Activated naive CD8-positive, alpha-beta T cell (primary cell): Measurements from ENCODE around the gene CFAP53.
"Not testable (repeated sequence)": the region's sequence is repeated elsewhere in the genome, so short reads cannot be mapped to it uniquely, and the experiment has no call there.

ENCODE experiments used
- H3K27ac Mint-ChIP-seq: one replicate; pipeline ENCODE4 v1.8.0; 2021; ENCODE audit warnings: mixed read lengths
- H3K27me3 Mint-ChIP-seq: one replicate; pipeline ENCODE4 v1.8.0; 2021; ENCODE audit warnings: mixed read lengths
- H3K36me3 Mint-ChIP-seq: one replicate; pipeline ENCODE4 v1.8.0; 2021; ENCODE audit warnings: mixed read lengths
- H3K4me1 Mint-ChIP-seq: one replicate; pipeline ENCODE4 v1.8.0; 2021; ENCODE audit warnings: low read depth, mixed read lengths
- H3K4me3 Mint-ChIP-seq: one replicate; pipeline ENCODE4 v1.8.0; 2021; ENCODE audit warnings: mild to moderate bottlenecking, mixed read lengths
- H3K9me3 Mint-ChIP-seq: one replicate; pipeline ENCODE4 v1.8.0; 2021; ENCODE audit warnings: low read depth, mixed read lengths

The CFAP53 gene, protein sequence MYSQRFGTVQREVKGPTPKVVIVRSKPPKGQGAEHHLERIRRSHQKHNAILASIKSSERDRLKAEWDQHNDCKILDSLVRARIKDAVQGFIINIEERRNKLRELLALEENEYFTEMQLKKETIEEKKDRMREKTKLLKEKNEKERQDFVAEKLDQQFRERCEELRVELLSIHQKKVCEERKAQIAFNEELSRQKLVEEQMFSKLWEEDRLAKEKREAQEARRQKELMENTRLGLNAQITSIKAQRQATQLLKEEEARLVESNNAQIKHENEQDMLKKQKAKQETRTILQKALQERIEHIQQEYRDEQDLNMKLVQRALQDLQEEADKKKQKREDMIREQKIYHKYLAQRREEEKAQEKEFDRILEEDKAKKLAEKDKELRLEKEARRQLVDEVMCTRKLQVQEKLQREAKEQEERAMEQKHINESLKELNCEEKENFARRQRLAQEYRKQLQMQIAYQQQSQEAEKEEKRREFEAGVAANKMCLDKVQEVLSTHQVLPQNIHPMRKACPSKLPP

DNA sequence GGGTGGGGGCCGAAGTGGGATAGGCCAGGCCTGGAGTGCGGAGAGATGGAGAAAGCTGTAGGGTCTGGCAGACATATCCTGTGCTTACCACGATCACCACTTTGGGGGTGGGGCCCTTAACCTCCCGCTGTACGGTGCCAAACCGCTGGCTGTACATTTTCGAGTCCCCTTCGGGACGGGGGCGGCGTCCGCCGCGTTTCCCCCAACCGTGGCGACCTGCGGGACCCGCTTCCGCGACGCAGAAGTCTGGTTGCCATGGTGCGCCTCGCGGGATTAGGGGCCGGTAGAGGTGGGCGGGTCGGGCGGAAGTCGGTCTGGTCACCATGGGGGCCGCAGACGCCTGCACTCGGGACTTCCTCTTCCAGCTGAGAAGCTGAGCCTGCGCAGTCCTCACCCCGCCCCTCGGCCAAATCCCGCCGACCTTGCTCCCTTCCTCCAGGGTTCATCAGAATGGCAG, at the start of gene CFAP53:
Gene CFAP53 (minus strand): TSS at position 248 of the 457 bp plus-strand sequence. CDS start 91 bp downstream, at position 157.
- no peaks in the 10 kb centered on the region for H3K9me3 Mint-ChIP-seq
- peaks cover 3% of the 10 kb centered on the region for H3K36me3 Mint-ChIP-seq
- peak within 1 kb of the TSS; percentile 76 for H3K27ac Mint-ChIP-seq
- H3K4me3 Mint-ChIP-seq: peak within 1 kb of the TSS; percentile 89
- H3K27me3 Mint-ChIP-seq: no peaks in the 10 kb centered on the region
- H3K4me1 Mint-ChIP-seq: peaks cover 20% of the 10 kb centered on the region

DNA sequence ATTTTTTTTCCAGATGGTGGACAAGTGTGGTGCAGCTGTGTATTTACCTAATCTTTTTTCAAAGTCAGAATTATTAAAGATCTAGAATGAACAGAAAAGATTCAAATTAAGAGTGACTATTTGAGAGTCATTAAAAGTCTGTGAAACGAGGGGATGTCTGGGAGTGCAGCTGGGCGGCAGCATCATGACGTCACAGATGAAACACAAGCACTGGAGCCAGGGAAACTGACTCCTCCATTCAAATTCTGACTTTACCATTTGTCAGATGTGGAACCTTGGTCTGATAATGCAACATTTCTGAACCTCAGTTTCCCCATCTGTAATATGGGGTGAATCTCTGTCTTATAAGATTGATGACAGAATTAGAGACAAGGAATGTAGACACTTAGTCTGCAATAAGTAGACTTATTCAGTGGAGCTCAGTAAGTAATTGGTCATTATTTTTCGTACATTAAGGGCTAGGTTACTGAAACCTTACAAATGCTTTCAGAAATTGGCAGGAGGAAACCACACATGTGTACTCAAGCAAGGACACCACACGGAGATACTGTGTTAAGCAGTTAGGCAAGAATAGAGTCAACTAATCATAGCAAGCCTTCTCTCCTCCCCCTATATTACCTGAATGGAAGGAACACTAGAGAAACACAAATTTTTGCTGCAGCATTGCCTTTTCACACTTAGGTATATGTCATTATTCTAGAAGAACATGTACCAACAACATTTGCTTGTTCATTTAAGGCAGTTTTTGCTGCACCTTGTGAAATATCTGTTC, 49.0 kb upstream of the CFAP53 start:
- Mint-ChIP-seq H3K36me3 (no peaks in the 10 kb centered on the region), H3K9me3 (no peaks in the 10 kb centered on the region), H3K27me3 (peaks cover 4% of the 10 kb centered on the region), H3K4me1 (peaks cover 6% of the 10 kb centered on the region), H3K27ac (no peak overlapping the region), H3K4me3 (no peak overlapping the region)

DNA sequence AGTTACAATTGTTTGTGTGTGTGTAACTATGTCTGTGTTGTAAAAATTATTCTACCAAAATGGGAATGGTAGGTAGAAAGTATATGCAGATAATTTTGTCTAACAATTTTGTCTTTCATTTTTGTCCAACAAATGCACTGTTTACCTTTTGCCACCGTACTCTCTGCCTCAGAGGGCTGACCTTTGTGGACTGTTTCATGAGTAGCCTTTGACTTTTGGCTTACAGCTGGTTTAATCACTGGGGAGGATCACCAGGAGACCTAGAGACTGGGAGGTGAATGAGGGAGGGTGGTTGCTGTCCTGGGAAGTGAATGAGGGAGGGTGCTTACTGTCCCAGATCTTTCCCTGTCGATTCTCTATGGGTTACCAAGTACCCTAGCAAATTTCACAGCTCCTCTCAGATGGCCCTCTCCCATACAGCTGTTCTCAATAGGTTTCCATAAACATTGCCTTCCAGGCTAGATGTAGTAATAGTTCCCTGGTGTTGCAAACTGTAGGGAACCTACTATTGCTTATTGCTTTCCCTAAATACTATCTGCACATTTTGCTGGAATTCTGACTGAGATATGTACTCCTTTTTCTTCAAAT, 47.7 kb upstream of the CFAP53 start:
- H3K9me3 Mint-ChIP-seq: no peaks in the 10 kb centered on the region

DNA sequence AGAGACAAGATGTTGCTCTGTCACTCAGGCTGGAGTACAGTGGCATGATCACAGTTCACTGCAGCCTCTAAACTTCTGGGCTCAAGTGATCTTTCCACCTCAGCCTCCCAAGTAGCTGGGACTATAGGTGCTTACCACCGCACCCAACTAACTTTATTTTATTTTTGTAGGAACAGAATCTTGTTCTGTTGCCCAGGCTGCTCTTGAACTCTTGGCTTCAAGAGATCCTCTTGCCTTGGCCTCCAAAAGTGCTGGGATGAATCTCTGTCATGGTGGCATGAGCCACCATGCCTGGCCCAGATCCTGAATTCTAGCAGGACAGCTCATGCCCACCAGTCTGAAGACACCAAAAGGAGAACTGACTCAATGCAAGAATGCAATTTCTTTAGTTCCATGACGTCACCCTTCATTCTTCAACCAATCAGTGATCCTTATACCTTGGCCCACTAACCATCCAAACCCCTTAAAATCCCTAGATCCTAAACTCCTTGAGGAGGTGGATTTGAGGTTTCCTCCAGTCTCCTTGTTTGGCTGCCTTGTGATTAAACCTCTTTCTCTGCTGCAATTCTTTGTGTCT, 46.8 kb upstream of the CFAP53 start:
- Mint-ChIP-seq H3K27ac (no peak overlapping the region), H3K36me3 (no peaks in the 10 kb centered on the region), H3K27me3 (peaks cover 4% of the 10 kb centered on the region), H3K4me3 (no peak overlapping the region), H3K4me1 (peaks cover 1% of the 10 kb centered on the region), H3K9me3 (no peaks in the 10 kb centered on the region)

More for the DNA sequence above, 47.7 kb upstream of the CFAP53 start:
- peaks cover 4% of the 10 kb centered on the region for H3K27me3 Mint-ChIP-seq
- H3K27ac Mint-ChIP-seq: no peak overlapping the region
- H3K4me1 Mint-ChIP-seq: no peaks in the 10 kb centered on the region
- no peaks in the 10 kb centered on the region for H3K36me3 Mint-ChIP-seq
- no peak overlapping the region for H3K4me3 Mint-ChIP-seq

DNA sequence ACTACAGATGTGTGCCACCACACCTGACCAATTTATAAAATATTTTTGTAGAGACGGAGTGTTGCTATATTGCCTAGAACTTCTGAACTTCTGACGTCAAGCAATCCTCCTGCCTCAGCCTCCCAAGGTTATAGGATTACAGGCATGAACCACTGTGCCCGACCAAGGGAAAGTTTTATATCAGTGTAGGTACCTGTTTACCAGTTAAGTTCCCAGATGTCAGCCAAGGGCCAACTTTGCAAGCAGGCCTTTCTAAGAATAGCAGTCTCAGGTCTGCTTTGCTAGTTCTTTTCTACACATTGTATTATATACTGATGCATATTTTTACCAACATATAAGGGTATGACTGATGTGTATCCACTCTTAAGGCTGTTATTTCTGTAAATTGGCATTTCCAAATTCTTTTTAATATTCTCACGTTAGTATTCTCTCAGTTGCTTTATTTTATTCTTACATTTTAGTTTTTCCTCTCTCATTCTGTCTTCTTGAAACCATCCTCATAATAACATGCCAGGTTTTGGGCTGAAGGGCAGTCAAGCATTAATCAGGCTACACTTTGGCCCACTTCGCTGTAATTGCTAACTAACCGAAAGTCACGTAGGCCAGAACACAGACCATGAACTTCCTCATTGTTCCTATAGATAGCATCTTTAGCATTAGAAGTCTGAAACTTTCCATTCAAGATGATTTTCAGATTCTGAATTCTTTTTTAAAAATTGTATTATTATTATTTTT, 46.2 kb upstream of the CFAP53 start:
- H3K9me3 Mint-ChIP-seq: no peaks in the 10 kb centered on the region
- H3K36me3 Mint-ChIP-seq: no peaks in the 10 kb centered on the region
- H3K4me3 Mint-ChIP-seq: no peak overlapping the region
- peaks cover 4% of the 10 kb centered on the region for H3K27me3 Mint-ChIP-seq
- peaks cover 7% of the 10 kb centered on the region for H3K4me1 Mint-ChIP-seq
- H3K27ac Mint-ChIP-seq: no peak overlapping the region

DNA sequence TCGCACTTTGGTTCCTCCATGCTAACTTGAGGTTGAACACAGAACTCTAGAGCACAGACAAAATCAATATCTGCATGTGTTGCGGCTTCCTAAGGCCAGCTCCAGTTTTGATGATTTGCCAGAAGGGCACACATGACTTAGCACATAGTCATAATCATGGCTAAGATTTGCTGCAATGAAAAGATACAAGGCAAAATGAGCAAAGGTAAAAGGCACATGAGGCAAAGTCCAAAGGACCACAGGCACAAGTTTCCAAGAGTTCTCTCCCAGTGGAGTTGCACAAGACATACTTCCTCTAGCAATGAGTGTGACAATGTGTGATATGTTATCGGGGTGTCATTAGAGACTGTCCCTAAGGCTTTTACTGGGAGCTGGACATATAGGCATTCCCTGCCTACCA, 45.4 kb upstream of the CFAP53 start:
- H3K36me3 Mint-ChIP-seq: no peaks in the 10 kb centered on the region
- no peaks in the 10 kb centered on the region for H3K9me3 Mint-ChIP-seq
- peaks cover 4% of the 10 kb centered on the region for H3K27me3 Mint-ChIP-seq
- H3K27ac Mint-ChIP-seq: no peak overlapping the region
- no peak overlapping the region for H3K4me3 Mint-ChIP-seq
- H3K4me1 Mint-ChIP-seq: peaks cover 12% of the 10 kb centered on the region

DNA sequence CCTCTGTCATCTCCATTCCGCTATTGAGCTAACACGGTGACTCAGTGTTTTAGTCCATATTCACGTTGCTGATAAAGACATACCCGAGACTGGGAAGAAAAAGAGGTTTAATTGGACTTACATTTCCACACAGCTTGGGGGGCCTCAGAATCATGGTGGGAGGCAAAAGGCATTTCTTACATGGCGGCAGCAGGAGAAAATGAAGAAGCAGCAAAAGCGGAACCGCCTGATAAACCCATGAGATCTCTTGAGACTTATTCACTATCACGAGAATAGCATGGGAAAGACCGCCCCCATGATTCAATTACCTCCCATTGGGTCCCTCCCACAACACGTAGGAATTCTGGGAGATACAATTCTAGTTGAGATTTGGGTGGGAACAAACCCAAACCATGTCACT, 43.8 kb upstream of the CFAP53 start:
- peaks cover 3% of the 10 kb centered on the region for H3K36me3 Mint-ChIP-seq
- H3K4me1 Mint-ChIP-seq: peaks cover 12% of the 10 kb centered on the region
- no peak overlapping the region for H3K4me3 Mint-ChIP-seq
- H3K27me3 Mint-ChIP-seq: peaks cover 5% of the 10 kb centered on the region
- no peak overlapping the region for H3K27ac Mint-ChIP-seq
- H3K9me3 Mint-ChIP-seq: no peaks in the 10 kb centered on the region

DNA sequence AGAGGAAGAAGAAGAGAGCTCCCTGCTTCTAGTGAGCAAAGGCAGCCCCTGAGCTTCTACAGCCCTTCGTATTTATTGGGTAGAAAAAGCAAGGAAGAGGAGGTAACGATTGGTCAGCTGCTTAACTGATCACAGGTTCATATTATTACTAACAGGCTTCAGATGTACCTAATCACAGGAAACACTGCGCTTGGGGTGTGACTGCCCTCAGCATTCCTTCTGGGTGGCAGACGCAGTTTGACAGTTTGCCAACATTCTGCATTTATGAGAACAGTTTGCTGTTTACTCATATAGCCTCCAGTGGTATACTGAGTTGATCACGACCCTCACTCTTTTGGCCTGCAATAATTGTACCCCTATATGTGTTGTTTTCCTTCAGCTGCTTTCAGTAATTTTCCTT, 42.6 kb upstream of the CFAP53 start:
- H3K4me3 Mint-ChIP-seq, H3K36me3 Mint-ChIP-seq, H3K9me3 Mint-ChIP-seq, H3K27ac Mint-ChIP-seq, H3K27me3 Mint-ChIP-seq: not testable (repeated sequence)
- peaks cover 12% of the 10 kb centered on the region for H3K4me1 Mint-ChIP-seq

DNA sequence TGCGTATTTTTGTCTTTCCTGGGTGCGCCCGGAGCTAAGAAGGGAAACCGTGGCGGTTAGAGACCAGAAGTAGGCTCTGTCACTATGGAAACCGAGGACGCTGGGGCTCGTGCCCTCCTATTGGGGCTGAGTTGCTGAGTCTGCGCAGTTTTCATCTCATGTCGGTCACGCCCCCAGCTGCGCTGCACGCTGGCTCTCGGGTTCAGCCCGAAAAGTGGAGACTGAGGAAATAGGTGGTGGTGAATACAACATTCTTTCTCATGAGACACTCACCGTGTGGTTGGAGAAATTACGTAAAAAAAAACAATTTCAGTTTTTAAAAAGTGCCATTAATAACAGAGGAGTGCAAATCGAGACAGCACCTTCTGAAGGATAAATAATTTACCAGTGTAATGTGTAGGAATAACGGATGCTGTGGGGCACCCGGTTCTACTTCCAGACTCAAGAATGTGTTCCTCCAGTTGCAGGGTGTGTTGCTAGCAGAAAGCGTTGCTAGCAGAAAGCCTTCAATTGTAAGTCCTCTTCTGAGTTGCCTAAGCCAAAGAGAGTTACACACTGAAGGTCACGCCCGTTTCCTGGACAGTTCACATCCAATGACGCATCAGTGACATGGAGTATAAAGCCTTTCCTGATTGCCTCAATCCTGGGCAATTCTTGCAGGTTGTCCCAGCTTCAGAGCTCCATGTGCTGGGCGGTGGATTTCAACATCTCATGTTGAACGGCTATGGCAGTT, 41.6 kb upstream of the CFAP53 start:
- Mint-ChIP-seq H3K4me1 (peaks cover 12% of the 10 kb centered on the region), H3K27ac (peak overlapping the region; percentile 46), H3K27me3 (peaks cover 8% of the 10 kb centered on the region), H3K36me3 (peaks cover 4% of the 10 kb centered on the region), H3K4me3 (peak overlapping the region; percentile 90), H3K9me3 (no peaks in the 10 kb centered on the region)

DNA sequence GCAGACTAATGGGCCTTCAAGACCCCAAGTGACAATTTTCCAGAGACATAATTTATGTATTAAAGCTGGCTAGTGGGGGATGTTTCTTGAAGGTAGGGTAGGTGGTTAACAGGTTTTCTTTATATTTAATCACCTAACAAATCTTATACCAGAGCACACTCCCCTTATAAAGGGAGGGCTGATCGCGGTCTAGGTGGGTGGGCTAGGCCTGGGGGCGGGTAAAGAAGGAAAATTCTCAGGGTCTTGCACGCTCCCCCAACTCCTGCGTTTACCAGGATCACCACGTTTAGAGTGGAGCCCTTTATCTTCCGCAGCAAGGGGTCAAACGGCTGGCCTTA, 41.1 kb upstream of the CFAP53 start:
- Mint-ChIP-seq H3K4me1 (peaks cover 12% of the 10 kb centered on the region), H3K27me3 (peaks cover 10% of the 10 kb centered on the region), H3K36me3 (peaks cover 4% of the 10 kb centered on the region), H3K4me3 (peak overlapping the region; percentile 90), H3K9me3 (no peaks in the 10 kb centered on the region), H3K27ac (peak overlapping the region; percentile 46)

DNA sequence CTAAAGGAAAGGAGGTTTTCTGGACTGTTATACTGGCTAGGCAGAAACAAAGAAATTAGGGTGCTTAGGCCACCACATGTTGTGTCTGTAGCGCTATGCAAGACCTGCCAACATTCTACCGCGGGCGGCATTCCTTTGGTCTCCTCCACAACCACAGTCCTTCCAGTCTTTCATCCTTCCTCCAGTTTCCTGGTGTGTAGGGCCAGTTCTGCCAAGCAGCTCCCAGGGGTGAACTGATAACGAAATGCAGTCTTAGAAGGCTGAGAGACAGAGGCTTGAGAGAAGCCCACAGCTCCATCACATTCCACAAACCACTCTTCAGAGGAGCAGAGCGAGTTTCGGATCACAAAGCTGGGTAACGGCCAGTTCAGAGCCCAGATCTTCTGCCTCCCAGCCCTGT, 40.6 kb upstream of the CFAP53 start:
- Mint-ChIP-seq H3K4me1 (peaks cover 12% of the 10 kb centered on the region), H3K4me3 (peak overlapping the region; percentile 90), H3K9me3 (no peaks in the 10 kb centered on the region), H3K27me3 (peaks cover 10% of the 10 kb centered on the region), H3K36me3 (peaks cover 4% of the 10 kb centered on the region), H3K27ac (no peak overlapping the region)

DNA sequence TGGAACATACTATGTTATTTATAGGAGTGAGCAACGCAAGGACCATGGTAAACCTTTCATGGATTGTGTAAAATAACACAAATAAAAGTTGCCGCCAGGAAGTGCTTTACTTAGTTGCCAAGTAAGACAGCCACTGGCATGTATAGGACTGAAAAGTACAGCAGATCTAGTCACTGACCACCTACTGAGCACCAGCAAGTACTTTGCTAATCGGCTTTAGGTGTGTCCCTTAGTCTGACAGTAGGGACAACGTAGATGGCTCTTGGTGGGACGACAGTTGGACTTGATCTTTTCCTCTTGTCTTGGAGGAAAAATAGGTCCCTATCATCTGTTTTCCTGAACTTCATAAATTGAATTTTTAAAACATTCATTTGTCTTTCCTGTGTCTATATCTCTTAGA, 34.8 kb upstream of the CFAP53 start:
- peaks cover 17% of the 10 kb centered on the region for H3K27me3 Mint-ChIP-seq
- no peak overlapping the region for H3K4me3 Mint-ChIP-seq
- H3K27ac Mint-ChIP-seq: no peak overlapping the region
- peaks cover 7% of the 10 kb centered on the region for H3K4me1 Mint-ChIP-seq
- no peaks in the 10 kb centered on the region for H3K9me3 Mint-ChIP-seq
- H3K36me3 Mint-ChIP-seq: peaks cover 7% of the 10 kb centered on the region

DNA sequence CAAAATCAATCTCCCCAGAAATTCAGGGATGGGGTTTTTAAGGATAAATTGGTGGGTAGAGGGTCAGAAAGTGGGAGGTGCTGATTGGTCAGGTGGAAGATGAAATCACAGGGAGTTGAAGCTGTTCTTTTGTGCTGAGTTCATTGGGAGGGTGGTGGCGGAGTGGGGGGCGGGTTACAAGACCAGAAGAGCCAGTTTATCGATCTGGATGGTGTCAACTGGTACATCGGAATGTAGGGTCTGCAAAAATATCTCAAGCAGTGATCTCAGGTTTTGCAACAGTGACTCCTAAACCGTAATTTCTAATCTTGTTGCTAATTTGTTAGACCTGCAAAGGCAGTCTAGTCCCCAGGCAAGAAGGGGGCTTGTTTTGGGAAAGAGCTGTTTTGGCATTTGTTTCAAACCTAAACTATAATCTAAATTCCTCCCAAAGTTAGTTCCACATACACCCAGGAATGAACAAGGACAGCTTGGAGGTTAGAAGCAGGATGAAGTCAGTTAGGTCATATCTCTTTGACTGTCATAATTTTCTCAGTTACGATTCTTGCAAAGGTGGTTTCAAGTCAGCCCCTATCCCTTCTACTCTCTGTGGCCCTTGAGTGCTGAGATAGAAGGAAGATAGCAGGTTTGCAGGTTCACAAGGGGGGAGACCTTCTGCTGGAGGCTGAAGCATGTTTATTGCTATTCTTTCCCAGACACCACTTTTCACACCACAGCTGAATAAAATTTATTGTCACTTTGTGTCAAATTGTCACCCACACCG, 33.5 kb upstream of the CFAP53 start:
- peak overlapping the region; percentile 35 for H3K4me3 Mint-ChIP-seq
- no peaks in the 10 kb centered on the region for H3K9me3 Mint-ChIP-seq
- no peak overlapping the region for H3K27ac Mint-ChIP-seq
- H3K4me1 Mint-ChIP-seq: peaks cover 7% of the 10 kb centered on the region
- peaks cover 14% of the 10 kb centered on the region for H3K27me3 Mint-ChIP-seq
- peaks cover 3% of the 10 kb centered on the region for H3K36me3 Mint-ChIP-seq
